Stimulated activated naive CD8-positive, alpha-beta T cell treated with anti-CD3 and anti-CD28 coated beads, Interleukin-15, Interleukin-2, amounts not matched to agents 100 U/mL and 50 U/mL, for 24 hours (primary cell): ENCODE results near the gene WDFY2.

Source experiments
- ATAC-seq: fragments of 150-1000 bp; cut with Tn5 transposase; one replicate; pipeline ENCODE4 v1.10.0; 2021
- DNase-seq: peaks from one replicate; pipeline ENCODE4 v3.0.0; 2021

WDFY2 gene

DNA sequence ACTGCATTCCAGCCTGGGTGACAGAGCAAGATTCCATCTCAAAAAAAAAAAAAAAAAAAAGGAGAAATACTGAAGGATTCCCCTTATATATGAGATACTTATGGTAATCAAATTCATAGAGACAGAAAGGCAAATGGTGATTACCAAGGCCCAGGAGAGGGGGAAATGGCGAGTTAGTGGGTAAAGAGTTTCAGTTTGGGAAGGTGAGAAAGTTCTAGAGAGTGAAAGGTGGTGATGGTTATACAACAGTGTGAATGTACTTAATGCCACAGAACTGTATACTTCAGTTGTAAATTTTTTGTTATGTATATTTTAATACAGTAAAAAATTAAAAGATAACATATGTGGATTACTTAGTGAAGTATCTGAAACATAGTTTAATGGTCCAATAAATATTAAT is 129.5 kb downstream of the WDFY2 start:
- ATAC-seq (no peak), DNase-seq (no peak)

DNA sequence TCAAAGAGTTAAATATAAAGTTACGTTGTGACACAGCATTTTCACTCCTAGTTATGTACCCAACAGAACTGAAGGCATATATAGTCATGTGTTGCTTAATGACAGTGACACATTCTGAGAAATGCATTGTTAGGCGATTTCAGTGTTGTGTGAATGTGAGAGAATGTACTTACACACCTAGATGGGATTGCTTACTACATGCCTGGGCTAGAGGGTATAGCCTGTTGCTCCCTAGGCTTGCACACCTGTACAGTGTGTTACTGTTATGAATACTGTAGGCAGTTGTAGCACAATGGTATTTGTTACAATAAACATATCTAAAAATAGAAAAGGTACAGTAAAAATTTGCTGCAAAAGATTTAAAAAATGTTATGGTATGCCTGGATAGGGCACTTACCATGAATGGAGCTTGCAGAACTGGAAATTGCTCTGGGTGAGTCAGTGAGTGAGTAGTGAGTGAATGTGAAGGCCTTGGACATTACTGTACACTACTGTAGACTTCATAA is 130.5 kb downstream of the WDFY2 start:
- DNase-seq (no peak), ATAC-seq (no peak)

DNA sequence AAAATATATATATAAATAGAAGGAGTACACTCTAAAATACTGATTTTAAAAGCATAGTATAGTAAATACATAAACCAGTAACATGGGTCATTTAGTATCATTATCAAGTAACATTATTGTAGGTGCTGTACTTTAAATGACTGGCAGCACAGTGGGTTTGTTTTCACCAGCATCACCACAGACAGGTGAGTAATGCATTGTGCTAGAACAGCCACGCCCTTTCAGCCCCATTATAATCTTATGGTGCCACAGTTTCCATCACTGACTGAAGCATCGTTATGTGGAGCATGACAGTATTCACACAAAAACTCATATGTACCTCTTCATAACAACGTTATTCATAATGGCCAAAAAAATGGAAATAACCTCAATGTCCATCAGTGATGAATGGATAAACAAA is 131.4 kb downstream of the WDFY2 start:
- DNase-seq: no peak
- ATAC-seq: peak; percentile 72

DNA sequence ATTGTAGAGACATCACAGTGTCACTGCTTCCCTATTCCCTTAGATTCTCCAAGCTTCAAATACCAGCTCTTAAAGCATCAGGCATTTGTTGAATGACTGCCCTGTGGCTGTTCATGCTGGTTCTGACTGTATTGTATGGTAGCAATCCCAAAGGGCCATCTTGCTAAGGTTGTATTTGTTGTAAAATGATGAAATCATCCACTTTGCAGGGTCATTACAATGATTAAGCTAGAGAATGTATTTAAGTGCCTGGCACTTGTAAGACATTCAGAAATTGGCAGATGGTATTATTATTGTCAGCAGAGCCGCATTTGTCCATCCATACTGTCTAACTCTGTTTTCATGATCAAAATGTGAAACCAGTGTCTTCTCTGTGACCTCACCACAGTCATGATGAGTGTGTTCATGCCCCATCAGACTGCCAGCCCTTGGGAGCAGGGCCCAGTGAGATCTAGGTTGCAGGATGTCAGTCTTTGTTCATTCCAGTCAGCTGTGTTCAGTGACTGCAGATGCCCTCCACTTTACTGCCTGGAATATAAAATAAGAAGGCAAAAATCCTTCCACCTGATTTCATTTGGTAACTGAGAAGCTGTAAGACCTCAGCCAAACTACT is 133.6 kb downstream of the WDFY2 start:
- no peak for ATAC-seq

DNA sequence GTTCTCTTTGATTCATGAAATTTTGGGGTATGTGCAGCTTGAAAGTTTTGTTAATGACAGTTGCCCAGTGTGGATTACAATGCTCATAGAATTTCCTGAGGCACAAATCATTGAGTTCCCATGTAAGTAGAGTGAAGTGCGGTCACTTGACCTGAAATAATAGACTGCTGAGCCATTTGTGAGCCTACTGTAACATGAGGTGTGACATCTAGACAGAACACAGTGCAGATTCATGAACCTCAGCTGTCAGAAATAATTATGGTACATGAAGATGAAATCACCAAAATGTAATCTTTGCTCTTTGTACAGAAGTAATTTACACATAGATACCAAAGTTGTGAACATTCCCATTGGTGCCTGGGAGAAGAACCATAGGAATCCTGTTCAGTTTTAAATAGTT is 135.1 kb downstream of the WDFY2 start:
- DNase-seq (no peak), ATAC-seq (no peak)

More for the DNA sequence above, 133.6 kb downstream of the WDFY2 start:
- DNase-seq: no peak

DNA sequence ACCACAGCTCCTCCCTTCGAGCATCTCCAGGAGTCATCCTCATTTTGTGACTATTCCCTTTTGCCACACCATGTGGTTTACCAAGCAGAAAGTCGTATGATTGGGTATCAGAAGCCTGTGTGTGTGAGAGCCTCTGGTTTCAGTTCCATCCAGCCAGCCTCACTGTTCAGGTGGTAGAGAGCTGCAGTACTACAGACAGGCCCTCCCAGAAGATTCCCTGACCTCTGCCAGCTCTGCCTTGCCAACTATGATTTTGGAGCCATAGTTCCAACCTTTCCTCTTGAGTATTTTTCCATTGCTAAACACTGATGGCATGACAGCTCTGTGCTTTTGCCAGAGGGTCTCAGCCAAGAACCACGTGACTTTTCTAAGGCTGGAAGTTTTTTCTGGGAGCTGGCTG is 137.2 kb downstream of the WDFY2 start:
- ATAC-seq (no peak), DNase-seq (no peak)

DNA sequence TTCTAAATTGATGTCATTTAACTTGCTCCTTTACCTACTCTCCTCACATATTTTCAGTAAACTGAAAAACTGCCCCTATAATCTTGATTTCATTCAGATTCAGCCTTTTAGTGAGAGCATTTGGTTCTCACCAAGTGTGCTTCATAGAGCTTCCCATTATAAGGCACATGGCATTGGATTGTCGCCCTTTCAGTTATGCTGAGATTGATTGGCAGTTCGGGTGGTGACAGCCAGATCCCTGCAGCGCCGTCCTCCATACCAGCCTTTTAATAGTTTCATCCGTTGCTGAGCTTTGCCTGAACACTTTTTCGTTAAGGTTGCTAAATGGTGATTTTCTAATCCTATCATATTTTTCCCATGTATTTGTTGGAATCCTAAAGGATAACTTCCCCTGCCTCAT is 139.3 kb downstream of the WDFY2 start:
- no peak for DNase-seq
- ATAC-seq: no peak

DNA sequence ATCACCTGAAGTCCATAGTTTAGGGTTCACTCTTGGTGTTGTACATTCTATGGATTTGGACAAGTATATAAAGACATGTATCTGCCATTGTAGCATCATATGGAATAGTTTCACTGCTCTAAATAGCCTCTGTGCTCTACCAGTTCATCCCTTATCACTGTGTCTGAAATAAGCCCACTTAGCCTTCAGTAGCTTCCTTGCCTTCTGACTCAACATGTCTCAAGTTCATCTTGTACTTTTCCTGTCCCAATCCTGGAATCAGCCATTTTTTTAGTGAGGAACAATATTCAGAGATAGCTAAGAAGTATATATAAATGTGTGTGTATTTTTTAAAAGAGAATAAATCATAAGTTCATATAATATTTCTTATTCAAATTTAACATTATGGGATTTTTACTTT is 140.5 kb downstream of the WDFY2 start:
- ATAC-seq: no peak

DNA sequence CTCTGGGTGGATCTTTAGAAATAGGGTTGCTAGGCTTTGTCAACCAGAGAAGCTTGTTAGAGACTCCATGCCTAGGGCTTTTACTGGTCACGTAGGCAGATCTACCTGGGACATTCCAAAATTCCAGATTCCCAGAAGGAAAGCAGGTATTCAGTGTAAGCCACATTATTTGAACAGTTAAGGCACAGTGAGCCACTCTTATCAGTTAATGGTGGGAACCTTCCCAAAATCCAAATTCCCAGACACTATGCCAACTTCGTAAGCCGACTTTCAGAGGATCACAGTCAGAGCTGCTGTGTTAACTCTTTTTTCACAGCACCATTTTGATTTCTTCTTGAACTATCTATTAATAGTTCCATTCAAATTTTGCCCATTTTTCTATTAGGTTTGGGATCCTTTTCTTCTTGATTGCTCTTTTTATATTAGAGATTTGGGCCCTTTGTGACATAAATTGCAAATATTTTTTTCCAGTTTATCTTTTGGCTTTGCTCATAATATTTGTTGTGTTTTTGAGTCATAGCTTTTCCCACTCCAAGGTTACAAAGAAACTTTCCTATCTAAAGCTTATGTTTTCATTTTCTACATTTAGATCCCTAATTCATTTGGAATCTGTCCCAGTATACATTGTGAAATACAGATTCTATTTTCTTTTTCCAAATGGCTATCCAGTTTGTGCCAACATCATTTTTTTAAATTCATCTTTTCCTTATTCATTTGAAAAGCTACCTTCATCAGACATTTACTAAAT is 142.4 kb downstream of the WDFY2 start:
- DNase-seq (no peak), ATAC-seq (no peak)

More for the DNA sequence above, 140.5 kb downstream of the WDFY2 start:
- DNase-seq: no peak

DNA sequence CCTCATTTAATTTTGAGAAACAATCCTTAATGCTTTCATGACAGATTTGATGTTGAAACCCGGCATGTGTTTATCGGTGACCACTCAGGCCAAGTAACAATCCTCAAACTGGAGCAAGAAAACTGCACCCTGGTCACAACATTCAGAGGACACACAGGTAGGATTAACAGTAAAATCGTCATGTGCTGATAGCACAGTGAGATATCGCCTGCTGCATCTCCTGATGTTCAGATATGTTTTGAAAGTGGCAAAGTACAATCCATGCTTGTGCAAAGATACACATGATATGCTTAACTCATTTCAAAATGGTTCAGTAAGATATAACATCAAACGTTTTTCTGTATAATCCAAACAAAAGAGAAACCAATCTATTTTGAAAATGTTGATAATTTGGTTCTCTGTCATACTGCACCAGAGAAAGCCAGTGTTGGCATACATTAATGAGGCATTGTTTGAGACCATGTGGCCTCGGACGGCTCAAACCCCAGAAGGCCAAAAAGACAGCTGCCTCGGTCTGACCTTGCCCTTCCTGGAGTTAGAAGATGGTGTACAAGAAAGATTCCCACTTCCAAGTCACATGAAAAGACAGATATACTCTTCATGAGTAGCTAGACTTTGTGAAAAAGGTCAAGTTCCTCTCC is 143.5 kb downstream of the WDFY2 start:
- DNase-seq (no peak), ATAC-seq (no peak)

DNA sequence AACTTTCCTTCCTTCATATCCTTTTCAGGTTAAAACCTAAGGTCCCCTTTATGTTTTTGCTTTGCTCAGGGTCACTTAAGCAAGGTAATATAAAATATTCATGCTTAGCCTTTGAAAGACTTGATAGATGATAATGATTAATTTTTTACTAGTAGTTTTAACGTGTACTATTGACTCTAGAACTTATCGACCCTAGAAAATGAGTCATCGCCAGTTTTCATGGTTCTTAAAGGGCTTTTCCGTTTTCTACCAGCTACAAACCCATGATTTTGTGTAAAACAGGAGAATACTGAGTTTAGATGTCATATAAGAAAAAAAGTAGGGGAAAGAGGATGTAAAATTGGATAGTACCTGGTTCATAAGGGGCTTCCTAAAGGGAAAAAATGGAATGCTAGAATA is 144.0 kb downstream of the WDFY2 start:
- ATAC-seq: no peak
- no peak for DNase-seq

DNA sequence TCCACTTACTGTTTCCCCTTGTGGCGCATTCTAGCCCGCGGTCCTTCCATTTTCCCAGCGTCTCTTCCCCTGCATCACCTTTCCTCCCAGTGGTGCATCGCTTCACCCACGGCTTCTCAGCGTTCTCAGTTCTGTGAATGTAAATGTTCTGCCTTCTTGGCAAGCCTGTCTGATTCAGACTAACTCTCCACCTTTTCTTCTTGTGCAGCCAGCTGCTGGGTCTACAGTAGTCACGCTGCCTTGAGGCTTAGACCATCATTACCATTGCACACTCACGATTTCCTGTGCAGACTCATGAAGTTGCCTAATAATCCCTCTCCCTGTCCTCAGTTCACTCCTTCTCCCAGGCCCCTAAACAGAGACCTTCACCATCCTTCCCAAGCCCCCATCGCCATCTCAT is 144.7 kb downstream of the WDFY2 start:
- no peak for DNase-seq
- ATAC-seq: no peak

DNA sequence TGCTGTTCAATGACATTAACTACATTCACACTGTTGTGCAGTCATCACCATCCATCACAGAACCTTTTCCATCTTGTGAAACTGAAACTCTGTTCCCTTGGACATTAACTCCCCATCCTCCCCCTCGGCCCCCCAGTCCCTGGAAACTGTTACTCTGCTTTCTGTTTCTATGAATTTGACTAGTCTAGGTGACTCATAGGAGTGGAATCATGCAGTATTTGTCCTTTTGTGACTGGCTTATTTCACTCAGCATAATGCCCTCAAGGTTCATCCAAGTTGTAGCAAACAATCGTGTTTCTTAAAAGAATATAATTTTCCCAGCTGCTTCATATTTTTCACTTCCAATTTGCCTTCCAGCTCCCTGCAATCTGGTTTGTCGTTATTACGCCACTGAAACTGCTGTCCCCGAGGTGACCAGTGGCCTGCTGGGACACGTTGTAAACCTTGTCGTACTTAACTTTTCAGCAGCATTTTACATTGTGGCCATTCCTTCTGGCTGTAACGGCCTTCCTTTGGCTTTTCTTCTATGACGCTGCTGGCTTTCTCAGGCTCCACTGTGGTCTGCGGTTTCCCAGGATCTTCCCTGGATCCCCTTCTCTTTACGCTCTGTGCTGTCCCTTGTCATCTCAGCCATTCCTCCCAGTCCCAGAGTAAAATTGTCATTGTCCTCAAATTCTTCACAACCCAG is 145.7 kb downstream of the WDFY2 start:
- ATAC-seq (peak; percentile 90), DNase-seq (peak; percentile 57)

DNA sequence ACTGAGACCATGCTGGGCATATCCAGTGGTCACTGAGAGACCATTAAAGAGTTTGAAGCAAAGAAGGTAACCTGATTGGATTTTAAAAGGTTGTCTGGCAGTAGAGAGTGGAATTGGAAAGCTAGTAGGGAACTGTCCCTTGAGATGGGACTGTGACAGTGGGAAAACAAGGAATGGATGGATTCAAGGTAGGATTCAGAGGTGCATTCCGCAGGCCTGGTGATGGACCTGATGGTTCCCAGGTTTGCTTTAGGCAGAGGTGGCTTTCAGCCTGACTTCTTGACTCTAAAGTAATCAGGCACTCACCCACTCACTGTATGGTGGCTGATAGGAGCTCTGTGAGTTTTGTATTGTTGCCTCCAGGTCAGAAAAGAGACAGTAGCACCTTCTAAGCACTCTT is 146.7 kb downstream of the WDFY2 start:
- DNase-seq (no peak), ATAC-seq (no peak)

DNA sequence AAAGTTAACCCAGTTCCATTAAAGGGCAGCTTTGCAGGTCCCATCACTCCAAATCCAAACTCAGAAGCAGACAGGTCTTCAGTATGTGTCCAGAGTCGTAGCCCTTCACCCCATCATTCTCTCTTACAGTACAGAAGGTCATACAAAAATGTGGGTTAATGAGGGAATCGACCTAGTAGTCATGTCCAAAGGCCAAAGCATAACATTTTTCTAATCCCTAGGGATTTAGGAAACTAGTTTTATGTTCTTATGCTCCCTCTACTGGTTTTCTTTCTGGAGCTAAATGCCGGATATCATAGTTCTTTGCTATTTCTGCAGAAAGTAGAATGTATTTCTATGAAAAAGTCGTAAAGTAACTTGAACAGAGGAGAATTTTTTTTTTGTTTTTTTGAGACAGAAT is 147.5 kb downstream of the WDFY2 start:
- ATAC-seq (no peak), DNase-seq (no peak)

DNA sequence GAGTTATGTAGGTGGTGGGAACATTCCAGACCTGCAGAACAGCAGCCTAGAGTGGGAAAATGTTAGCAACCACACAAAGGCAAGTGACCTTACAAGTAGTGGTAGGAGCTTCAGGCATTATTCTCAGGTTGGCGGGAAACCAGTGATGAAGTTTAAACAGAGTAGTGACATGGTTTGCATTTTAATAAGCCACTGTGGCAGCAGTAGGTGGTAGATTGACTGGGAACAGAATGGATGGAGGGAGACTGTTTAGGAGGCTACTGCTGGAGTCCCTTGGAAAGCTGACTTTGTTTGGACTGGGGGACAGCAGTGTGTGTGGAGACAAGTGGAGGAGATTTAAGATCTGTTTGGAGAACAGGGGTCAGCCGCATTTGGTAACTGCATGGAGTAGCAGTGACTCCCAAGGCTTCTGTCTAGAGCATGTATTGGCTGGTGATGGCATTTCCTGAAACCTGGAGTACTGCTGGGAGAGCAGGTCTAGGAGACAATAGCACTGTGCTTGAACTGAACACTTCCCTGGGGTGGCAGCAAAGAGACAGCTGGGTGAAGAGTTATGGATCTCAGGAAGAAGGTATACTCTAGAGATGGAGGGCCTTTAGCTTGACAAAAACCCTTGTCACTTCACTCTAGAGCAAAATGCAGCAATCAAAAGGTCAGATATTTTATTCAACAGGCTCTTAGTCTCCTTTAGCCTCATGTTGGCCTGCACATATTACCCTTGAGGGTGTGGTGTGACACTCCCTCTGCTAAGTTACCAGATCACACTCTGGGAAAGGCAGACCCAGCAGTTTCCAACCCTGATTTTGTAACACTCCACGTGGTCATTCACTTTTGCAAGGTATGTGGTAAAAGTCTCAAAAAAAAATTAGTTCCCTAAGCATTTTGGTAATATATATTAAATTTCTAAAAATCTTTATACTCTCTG is 149.4 kb downstream of the WDFY2 start:
- DNase-seq (no peak), ATAC-seq (no peak)

DNA sequence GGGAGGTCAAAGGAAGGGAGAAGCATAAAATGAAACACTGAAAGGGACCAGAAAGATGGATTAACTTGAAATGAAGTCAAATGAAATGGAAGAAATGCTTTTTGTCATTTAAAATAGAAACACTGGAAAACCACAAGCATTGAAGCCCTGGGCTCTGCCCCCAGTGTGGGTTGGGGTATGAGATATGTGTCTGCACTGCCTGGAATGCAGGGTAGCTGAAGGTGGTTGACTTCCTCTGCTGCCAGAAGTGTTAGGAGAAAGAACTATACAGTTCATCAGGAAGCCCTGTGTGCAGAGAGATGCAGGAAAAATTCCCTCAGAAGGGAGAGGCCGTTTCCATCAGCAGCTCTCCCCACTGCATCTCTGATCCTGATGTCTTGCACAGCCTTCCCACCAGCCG is 150.5 kb downstream of the WDFY2 start:
- ATAC-seq: no peak
- no peak for DNase-seq

DNA sequence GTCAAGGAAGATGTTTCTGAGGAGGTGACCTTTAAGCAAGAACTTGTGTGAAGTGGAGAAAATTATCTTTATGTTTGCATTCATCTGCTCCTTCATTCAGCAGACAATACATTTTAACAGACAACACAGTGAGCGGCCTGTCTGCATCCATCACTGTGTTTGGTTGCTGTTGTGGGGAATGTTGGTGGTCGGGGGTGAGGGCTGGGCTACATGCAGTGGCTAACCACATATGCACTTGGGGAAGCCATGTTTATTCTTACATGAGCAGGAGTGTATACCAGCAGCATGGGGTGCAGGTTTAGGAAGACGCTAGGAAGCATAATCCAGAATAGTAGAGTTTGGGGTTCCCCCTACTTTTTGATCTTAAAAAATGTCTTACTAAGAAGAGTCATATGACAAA is 153.3 kb downstream of the WDFY2 start:
- DNase-seq: peak; percentile 35
- peak; percentile 50 for ATAC-seq

DNA sequence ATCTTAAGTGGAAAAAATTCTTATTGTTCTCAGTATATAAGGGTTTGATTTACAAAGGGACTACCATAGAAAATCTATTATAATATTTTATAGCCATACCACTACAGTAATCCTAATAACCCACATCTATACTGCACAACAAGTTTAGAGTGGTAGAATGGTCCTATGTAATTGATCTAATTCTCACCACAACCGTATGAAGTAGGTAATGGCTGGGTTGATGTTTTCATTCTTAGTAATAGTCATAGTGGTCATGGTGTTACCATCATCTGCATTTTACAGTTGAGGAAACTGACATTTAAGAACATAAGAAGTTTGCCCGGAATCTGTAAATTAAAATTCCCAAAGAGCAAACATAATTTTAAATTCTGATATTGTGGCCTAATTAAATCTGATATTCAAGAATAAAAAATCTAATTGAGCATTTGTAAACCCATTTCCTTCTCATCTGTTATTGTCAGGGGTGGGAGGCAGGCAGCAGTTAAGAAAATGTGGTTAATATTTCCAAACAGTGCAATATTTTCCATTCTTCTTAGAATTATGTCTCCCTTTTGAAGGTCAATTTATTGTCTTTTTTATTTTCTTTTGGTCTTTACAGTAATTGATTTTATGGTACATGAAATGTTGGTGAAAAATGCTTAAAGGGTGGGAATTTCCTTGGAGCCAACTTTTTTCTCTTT is 154.1 kb downstream of the WDFY2 start:
- DNase-seq: no peak
- peak; percentile 79 for ATAC-seq

DNA sequence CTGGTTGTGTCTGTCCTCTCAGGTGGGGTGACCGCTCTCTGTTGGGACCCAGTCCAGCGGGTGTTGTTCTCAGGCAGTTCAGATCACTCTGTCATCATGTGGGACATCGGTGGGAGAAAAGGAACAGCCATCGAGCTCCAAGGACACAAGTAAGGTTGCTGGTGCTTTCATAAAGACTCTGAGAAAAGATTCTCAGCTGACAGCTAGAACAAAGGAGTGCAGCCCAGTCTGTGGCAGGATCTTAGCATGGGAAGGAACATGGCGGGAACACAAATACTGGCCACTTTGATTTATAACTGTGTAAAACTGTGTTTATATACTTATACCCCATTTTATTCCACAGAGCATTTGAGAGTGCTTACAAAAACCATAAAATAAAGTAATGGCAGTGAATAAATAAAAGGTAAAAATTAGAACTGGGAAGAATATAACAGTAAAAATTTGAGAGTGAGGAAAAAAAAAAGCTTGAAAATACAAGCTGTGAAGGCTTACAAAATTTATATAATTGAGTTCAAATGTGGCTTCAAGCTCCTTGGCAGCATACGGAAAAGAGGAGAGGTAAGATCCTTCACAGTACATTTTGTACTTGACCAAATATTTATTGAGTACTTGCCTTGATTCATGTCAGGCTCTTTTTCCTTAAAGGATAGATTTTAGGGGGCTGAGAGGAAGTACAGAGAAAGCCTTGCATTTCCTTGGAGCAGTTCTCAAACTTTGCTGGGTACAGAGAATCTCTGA is 154.9 kb downstream of the WDFY2 start:
- ATAC-seq (no peak), DNase-seq (no peak)
